Activated effector memory CD4-positive, alpha-beta T cell treated with Interleukin-2 at 50 U/mL for 16 hours (primary cell): ENCODE results near the gene BOLA3.
"Not testable (repeated sequence)": the region's sequence is repeated elsewhere in the genome, so short reads cannot be mapped to it uniquely, and the experiment has no call there.

Experiments
- DNase-seq: peaks from one replicate; pipeline ENCODE4 v3.0.0-alpha.2; 2020

Gene BOLA3

GRCh38 chr2:74148457-74149246 is 940 bp upstream of the BOLA3 start:
- DNase-seq = no peak

- DNase-seq = no peak
Observed at GRCh38 chr2:74146929-74147726, 584 bp downstream of the BOLA3 start.

GRCh38 chr2:74142340-74142739 is 5.4 kb downstream of the BOLA3 start:
- DNase-seq = no peak

GRCh38 chr2:74138600-74139323 is 8.9 kb downstream of the BOLA3 start:
- DNase-seq = no peak

- DNase-seq = no peak
Observed at GRCh38 chr2:74137651-74138599, 9.8 kb downstream of the BOLA3 start.

- no peak for DNase-seq
Observed at GRCh38 chr2:74131901-74132300, 15.8 kb downstream of the BOLA3 start.

- DNase-seq = no peak
Observed at GRCh38 chr2:74130211-74130995, 17.3 kb downstream of the BOLA3 start.

- no peak for DNase-seq
Observed at GRCh38 chr2:74128206-74128605, 19.5 kb downstream of the BOLA3 start.

GRCh38 chr2:74123955-74124354 is 23.8 kb downstream of the BOLA3 start:
- not testable (repeated sequence) for DNase-seq

GRCh38 chr2:74121846-74122245 is 25.9 kb downstream of the BOLA3 start:
- DNase-seq = not testable (repeated sequence)

GRCh38 chr2:74119912-74120825 is 27.5 kb downstream of the BOLA3 start:
- DNase-seq = peak; percentile 84

- no peak for DNase-seq
Observed at GRCh38 chr2:74119339-74119738, 28.4 kb downstream of the BOLA3 start.

GRCh38 chr2:74111380-74111779 is 36.3 kb downstream of the BOLA3 start:
- DNase-seq = no peak

GRCh38 chr2:74110537-74110936 is 37.2 kb downstream of the BOLA3 start:
- DNase-seq = no peak

GRCh38 chr2:74109551-74109950 is 38.2 kb downstream of the BOLA3 start:
- DNase-seq = no peak

- no peak for DNase-seq
Observed at GRCh38 chr2:74107071-74107470, 40.6 kb downstream of the BOLA3 start.

- DNase-seq = no peak
Observed at GRCh38 chr2:74105413-74105812, 42.3 kb downstream of the BOLA3 start.

- no peak for DNase-seq
Observed at GRCh38 chr2:74104839-74105238, 42.9 kb downstream of the BOLA3 start.

- DNase-seq = no peak
Observed at GRCh38 chr2:74103763-74104162, 43.9 kb downstream of the BOLA3 start.

GRCh38 chr2:74102516-74102915 is 45.2 kb downstream of the BOLA3 start:
- no peak for DNase-seq
